Erythroblast (primary cell): Measurements from ENCODE around the gene KCTD2.

Experiments
- GATA1 ChIP-seq: IDR thresholded peaks from 2 replicates; pipeline ENCODE4 v1.6.1; 2011; ENCODE audit warnings: low read depth, mild to moderate bottlenecking, control low read depth, low read length, moderate library complexity
- POLR2A ChIP-seq: IDR thresholded peaks from 2 replicates; pipeline ENCODE4 v1.6.1; 2011; ENCODE audit warnings: mild to moderate bottlenecking, low read length

- TF ChIP-seq POLR2A = no peak
- TF ChIP-seq GATA1 = no peak
These were observed 30.7 kb downstream of the KCTD2 start for GRCh38 chr17:75077496-75078283.
